Measurements from ENCODE around the gene RTN4R. TPM values are rescaled to one million over a fixed set of nuclear protein-coding genes. Genes with fewer than 3 reads are reported as not detected.

RTN4R gene
- total and polyA plus RNA-seq, 9 of the 15 experiments (the other 6 are each of a cell fraction or from before 2014, with no cell fraction given): 0.04 to 2.8 (median 1.4) TPM; not detected in 3

GRCh38 chr22:20234314-20234682, 33.8 kb downstream of the RTN4R start (continued):
- no peak for TF ChIP-seq CHD7 (IDR thresholded peaks at IDR 0.05; ENCODE audit: low read depth, low read length)
- no peak for TF ChIP-seq HLTF (IDR thresholded peaks at IDR 0.05)
- TF ChIP-seq BRF1 (IDR thresholded peaks at IDR 0.05; ENCODE audit: borderline replicate concordance, extremely low read depth, insufficient read length): no peak
- TF ChIP-seq, protein P1, sequence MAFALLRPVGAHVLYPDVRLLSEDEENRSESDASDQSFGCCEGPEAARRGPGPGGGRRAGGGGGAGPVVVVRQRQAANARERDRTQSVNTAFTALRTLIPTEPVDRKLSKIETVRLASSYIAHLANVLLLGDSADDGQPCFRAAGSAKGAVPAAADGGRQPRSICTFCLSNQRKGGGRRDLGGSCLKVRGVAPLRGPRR (CRISPR knock-in tag; IDR thresholded peaks at IDR 0.05): no peak
- no peak for TF ChIP-seq NCOR1 (IDR thresholded peaks at IDR 0.05)
- no peak for TF ChIP-seq FOXJ2 (tag; IDR thresholded peaks at IDR 0.05)
- TF ChIP-seq, protein P2, sequence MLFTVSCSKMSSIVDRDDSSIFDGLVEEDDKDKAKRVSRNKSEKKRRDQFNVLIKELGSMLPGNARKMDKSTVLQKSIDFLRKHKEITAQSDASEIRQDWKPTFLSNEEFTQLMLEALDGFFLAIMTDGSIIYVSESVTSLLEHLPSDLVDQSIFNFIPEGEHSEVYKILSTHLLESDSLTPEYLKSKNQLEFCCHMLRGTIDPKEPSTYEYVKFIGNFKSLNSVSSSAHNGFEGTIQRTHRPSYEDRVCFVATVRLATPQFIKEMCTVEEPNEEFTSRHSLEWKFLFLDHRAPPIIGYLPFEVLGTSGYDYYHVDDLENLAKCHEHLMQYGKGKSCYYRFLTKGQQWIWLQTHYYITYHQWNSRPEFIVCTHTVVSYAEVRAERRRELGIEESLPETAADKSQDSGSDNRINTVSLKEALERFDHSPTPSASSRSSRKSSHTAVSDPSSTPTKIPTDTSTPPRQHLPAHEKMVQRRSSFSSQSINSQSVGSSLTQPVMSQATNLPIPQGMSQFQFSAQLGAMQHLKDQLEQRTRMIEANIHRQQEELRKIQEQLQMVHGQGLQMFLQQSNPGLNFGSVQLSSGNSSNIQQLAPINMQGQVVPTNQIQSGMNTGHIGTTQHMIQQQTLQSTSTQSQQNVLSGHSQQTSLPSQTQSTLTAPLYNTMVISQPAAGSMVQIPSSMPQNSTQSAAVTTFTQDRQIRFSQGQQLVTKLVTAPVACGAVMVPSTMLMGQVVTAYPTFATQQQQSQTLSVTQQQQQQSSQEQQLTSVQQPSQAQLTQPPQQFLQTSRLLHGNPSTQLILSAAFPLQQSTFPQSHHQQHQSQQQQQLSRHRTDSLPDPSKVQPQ (CRISPR knock-in tag; IDR thresholded peaks at IDR 0.05; ENCODE audit: borderline replicate concordance): no peak
- TF ChIP-seq CCAR2 (IDR thresholded peaks at IDR 0.05; ENCODE audit: low read depth, low read length): no peak
- TF ChIP-seq MTA3 (IDR thresholded peaks at IDR 0.05; ENCODE audit: borderline replicate concordance): no peak
- no peak for TF ChIP-seq MIER1 (IDR thresholded peaks at IDR 0.05; ENCODE audit: low read depth)
- TF ChIP-seq, protein P3, sequence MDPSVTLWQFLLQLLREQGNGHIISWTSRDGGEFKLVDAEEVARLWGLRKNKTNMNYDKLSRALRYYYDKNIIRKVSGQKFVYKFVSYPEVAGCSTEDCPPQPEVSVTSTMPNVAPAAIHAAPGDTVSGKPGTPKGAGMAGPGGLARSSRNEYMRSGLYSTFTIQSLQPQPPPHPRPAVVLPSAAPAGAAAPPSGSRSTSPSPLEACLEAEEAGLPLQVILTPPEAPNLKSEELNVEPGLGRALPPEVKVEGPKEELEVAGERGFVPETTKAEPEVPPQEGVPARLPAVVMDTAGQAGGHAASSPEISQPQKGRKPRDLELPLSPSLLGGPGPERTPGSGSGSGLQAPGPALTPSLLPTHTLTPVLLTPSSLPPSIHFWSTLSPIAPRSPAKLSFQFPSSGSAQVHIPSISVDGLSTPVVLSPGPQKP (CRISPR knock-in tag; IDR thresholded peaks at IDR 0.05): no peak
- no peak for TF ChIP-seq POLR2G (IDR thresholded peaks at IDR 0.05; ENCODE audit: low read depth, low read length)
- TF ChIP-seq MXI1 (IDR thresholded peaks at IDR 0.05; ENCODE audit: low read depth, low read length): no peak

Data from K562 (cell line).